Measurements from ENCODE around the gene COMMD6. TPM values are rescaled to one million over a fixed set of nuclear protein-coding genes. Genes with fewer than 3 reads are reported as not detected.

The COMMD6 gene
- total and polyA plus RNA-seq, 2 donors (not counting 3 experiments of a cell fraction or from before 2014, with no cell fraction given) = 71.7 to 122 TPM

DNA sequence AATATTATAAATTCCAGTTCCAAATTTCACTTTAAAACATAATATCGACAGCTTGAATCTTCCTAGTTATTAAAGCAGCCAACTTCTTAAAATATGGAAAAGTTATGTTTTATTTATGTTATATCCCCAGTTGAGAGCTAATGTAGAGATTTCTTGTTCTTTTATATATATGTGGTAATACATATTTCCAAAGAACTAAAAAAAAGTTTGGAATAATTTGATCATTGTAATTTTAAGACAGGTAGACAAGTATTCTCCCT, 54.9 kb downstream of the COMMD6 start:
- no peaks in the 10 kb centered on the region for H3K9me1 ChIP-seq (replicated peaks; ENCODE audit: control insufficient read depth, extremely low read depth, insufficient read depth, low read length)
- H4K20me1 ChIP-seq (replicated peaks; ENCODE audit: control insufficient read depth, extremely low read depth, insufficient read depth, low read length) = peaks cover 4% of the 10 kb centered on the region
- H3K79me2 ChIP-seq (ENCODE audit: control insufficient read depth, insufficient read depth, low read length) = peaks cover 17% of the 10 kb centered on the region
- peaks cover 0 to 5% of the 10 kb centered on the region in 2 experiments for H3K27me3 ChIP-seq (ENCODE audit: control insufficient read depth in 2 of 2, insufficient read depth in 2 of 2, low read length in 2 of 2)
- no peaks in the 10 kb centered on the region for H3K36me3 ChIP-seq (ENCODE audit: control insufficient read depth in 2 of 2, extremely low read depth in 1 of 2, insufficient read depth in 2 of 2, low read length in 2 of 2)
- POLR2A ChIA-PET = no interaction called here
- FAIRE-seq (no peak), DNase-seq (ENCODE audit: low read depth, low spot score) (no peak)
- TF ChIP-seq, protein P1, sequence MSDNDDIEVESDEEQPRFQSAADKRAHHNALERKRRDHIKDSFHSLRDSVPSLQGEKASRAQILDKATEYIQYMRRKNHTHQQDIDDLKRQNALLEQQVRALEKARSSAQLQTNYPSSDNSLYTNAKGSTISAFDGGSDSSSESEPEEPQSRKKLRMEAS (IDR thresholded peaks at IDR 0.05; ENCODE audit: insufficient read depth, insufficient read length) = no peak
- TF ChIP-seq FOS (IDR thresholded peaks at IDR 0.05; ENCODE audit: borderline replicate concordance, insufficient read depth, low read length) = no peak
- no peak for TF ChIP-seq POLR2AphosphoS5 (IDR thresholded peaks at IDR 0.05; ENCODE audit: insufficient read depth, low read depth, low read length)
- no peak for TF ChIP-seq EZH2 (IDR thresholded peaks at IDR 0.05; ENCODE audit: borderline replicate concordance, low read depth, low read length, severe bottlenecking)
- no peak for TF ChIP-seq GATA2 (IDR thresholded peaks at IDR 0.05; ENCODE audit: insufficient read depth, insufficient read length, low read depth, low read length)
- TF ChIP-seq JUN (IDR thresholded peaks at IDR 0.05; ENCODE audit: borderline replicate concordance, insufficient read depth, insufficient read length, low read depth) = no peak
- TF ChIP-seq, protein P2, sequence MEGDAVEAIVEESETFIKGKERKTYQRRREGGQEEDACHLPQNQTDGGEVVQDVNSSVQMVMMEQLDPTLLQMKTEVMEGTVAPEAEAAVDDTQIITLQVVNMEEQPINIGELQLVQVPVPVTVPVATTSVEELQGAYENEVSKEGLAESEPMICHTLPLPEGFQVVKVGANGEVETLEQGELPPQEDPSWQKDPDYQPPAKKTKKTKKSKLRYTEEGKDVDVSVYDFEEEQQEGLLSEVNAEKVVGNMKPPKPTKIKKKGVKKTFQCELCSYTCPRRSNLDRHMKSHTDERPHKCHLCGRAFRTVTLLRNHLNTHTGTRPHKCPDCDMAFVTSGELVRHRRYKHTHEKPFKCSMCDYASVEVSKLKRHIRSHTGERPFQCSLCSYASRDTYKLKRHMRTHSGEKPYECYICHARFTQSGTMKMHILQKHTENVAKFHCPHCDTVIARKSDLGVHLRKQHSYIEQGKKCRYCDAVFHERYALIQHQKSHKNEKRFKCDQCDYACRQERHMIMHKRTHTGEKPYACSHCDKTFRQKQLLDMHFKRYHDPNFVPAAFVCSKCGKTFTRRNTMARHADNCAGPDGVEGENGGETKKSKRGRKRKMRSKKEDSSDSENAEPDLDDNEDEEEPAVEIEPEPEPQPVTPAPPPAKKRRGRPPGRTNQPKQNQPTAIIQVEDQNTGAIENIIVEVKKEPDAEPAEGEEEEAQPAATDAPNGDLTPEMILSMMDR (IDR thresholded peaks at IDR 0.05; ENCODE audit: extremely low read depth in 1 of 2, insufficient read depth in 1 of 2, low read depth in 1 of 2, low read length in 2 of 2) = no peak
- no peak for TF ChIP-seq POLR2A (IDR thresholded peaks at IDR 0.05; ENCODE audit: low read depth, low read length)
- no peak for TF ChIP-seq MYC (IDR thresholded peaks at IDR 0.05; ENCODE audit: low read depth, low read length)
- peak overlapping the region; percentile 92 for H3K4me2 ChIP-seq (ENCODE audit: insufficient read depth, low read length)
- intact Hi-C loops (cut with micrococcal nuclease) = loop anchor here (1.0 to 10.0 kb wide), 7 partner anchors 55 to 300 kb away; partner anchors contain the start of genes COMMD6 and UCHL3
- H3K27ac ChIP-seq (ENCODE audit: insufficient read depth, low read depth, low read length) = peak overlapping the region; percentile 63
- dilution Hi-C loops (cut with MboI; ENCODE audit: extremely low pct_ligation_motif_present, low sequenced_read_pairs) = no loop called here
- peak overlapping the region; percentile 74 to 90 (median 86) for H3K4me3 ChIP-seq (replicated peaks in 1 of 3; ENCODE audit: insufficient read depth in 1 of 3, low read depth in 1 of 3, low read length in 3 of 3)
- no TSS peak for BruUV-seq (replicated peaks)
- peaks cover 9% of the 10 kb centered on the region for H3K4me1 ChIP-seq (ENCODE audit: control insufficient read depth, extremely low read depth, insufficient read depth, low read length)
- H3K9ac ChIP-seq (replicated peaks; ENCODE audit: extremely low read depth, insufficient read depth, low read length) = peak overlapping the region; percentile 85
- H3K9me3 ChIP-seq (replicated peaks; ENCODE audit: control insufficient read depth, insufficient read depth, low read length) = no peaks in the 10 kb centered on the region
- CTCF ChIA-PET = interaction anchor here (0.7 to 3.6 kb wide), 28 partner anchors 9 to 263 kb away, joined by 3 to 66 read pairs (median 6); partner anchors contain the start of genes COMMD6 and UCHL3
- peak overlapping the region; percentile 92 for H2AFZ ChIP-seq (ENCODE audit: low read depth, low read length)
